C4-2B (cell line): Measurements from ENCODE around the gene TUBGCP3.
A peak's percentile ranks its signal among the peaks of the same experiment; 100 is the strongest.

Source experiments
- H3K27ac ChIP-seq: fragments of 450-650 bp; 2 replicates; pipeline ENCODE4 v1.5.1; 2017
- ZFX ChIP-seq: fragments of 450-650 bp; IDR thresholded peaks from 2 replicates; pipeline ENCODE4 v1.6.1; 2017
- TF ChIP-seq, protein P1 (sequence below): fragments of 450-650 bp; conservative IDR thresholded peaks from 2 replicates; pipeline ENCODE4 v1.5.1; 2017; ENCODE audit warnings: mild to moderate bottlenecking

TUBGCP3 gene

DNA sequence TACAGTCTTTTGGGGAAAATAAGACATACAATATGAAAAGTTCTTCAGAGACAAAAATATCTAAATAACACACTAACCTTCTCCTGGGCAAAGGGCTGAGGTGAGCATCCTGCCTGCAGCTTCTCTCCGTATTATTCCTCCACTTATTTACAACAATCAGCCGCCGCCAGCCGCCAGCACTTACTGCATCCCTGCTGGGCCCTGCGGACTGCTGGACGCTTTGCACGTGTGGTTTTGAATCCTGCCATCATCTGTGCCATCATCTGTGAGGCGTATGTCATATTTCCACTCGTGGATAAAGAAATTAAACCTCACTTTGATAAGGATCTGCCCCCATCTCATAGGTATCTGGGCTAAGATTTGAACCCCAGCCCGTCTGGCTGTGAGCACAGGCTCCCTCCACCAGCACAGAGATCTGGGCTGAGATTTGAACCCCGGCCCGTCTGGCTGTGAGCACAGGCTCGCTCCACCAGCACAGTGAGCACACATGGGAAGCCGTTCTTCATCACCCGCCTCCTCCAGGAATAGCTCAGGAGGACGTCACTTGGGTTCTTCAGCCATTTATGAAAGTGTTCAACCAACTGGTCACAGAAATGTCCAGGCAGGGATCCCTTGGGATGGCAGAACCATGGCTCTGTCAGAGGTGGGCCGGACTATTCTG, 35.2 kb upstream of the TUBGCP3 start:
- H3K27ac ChIP-seq = no peak overlapping the region
- TF ChIP-seq, protein P1, sequence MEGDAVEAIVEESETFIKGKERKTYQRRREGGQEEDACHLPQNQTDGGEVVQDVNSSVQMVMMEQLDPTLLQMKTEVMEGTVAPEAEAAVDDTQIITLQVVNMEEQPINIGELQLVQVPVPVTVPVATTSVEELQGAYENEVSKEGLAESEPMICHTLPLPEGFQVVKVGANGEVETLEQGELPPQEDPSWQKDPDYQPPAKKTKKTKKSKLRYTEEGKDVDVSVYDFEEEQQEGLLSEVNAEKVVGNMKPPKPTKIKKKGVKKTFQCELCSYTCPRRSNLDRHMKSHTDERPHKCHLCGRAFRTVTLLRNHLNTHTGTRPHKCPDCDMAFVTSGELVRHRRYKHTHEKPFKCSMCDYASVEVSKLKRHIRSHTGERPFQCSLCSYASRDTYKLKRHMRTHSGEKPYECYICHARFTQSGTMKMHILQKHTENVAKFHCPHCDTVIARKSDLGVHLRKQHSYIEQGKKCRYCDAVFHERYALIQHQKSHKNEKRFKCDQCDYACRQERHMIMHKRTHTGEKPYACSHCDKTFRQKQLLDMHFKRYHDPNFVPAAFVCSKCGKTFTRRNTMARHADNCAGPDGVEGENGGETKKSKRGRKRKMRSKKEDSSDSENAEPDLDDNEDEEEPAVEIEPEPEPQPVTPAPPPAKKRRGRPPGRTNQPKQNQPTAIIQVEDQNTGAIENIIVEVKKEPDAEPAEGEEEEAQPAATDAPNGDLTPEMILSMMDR = no peak
- TF ChIP-seq ZFX = no peak

DNA sequence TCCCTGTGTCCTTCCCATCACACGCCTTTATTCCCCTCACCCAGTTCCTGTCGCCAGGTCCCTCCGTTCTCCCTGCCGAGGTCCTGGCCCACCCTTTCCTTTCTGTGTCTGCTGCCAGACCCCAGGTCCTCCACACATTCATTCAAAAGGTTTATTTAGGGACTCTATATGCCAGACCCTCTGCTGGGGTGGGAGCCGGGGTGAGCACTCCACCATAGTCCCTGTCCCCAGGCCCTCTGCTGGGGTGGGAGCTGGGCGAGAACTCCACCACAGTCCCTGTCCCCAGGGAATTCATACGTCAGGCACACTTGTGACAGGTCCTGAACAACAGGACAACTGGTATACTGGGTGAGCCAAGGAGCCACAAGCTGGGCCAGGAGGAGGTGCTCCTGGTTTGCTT, 34.4 kb upstream of the TUBGCP3 start:
- TF ChIP-seq, protein P1 = no peak
- no peak for TF ChIP-seq ZFX
- no peak overlapping the region for H3K27ac ChIP-seq

DNA sequence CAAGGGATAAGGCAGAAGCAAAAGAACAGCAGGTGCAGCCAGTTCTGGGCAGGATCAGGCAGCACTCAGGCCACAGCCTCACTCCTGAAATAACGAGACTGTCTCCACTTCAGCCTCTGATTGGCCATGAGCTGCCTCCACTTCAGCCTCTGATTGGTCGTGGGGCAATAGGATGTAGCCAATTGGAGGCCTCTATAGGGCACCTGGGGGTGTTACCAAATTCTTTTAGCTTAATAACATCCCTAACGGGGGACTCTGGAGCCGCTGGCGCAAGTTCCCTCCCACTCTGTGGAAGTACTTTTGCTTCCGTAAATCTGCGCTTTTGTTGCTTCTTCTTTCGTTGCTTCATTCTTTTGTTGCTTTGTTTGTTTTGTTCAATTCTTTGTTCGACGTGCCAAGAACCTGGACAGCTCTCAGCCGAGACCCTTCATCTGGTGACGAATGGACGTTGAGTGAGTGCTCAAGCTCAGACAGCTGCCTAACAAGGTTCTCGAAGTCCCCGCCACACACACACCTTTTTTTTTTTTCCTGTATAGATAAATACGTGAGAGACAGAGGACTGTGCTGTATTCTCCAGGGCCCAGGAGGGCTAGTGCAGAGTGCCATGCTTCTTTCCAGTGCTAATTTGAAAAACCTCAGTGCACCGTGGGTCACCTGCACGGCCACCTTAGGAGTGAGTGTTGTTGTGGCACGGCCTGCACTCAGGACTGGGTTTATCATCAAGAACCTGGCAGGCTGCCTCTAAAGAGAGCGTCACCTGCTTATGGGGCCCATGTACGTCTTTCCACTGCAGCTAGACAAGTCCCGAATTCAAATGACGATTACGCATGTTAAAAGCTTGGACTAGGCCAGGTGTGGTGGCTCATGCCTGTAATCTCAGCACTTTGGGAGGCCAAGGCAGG, 32.0 kb upstream of the TUBGCP3 start:
- TF ChIP-seq, protein P1 = no peak
- no peak for TF ChIP-seq ZFX
- H3K27ac ChIP-seq = no peak overlapping the region

DNA sequence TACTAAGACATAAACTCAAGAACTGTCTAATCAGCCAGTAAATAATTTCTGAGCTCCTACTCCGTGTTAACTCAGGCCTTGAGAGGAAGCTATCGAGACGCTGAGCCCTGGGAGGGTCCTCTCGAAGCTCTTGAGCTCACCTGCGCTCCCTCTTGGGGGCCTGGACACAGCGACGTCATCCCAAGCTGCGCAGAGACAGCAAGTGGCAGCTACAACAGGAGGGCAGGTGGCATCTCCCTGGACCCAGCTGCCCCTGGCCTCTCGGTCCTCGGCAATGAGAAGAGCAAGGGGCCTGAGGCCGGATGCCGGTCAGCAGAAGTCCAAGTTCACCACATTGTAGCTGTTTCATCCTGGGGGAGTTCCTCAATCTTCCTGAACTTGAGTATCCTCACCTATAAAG, 30.5 kb upstream of the TUBGCP3 start:
- TF ChIP-seq, protein P1 = no peak
- no peak for TF ChIP-seq ZFX
- no peak overlapping the region for H3K27ac ChIP-seq

DNA sequence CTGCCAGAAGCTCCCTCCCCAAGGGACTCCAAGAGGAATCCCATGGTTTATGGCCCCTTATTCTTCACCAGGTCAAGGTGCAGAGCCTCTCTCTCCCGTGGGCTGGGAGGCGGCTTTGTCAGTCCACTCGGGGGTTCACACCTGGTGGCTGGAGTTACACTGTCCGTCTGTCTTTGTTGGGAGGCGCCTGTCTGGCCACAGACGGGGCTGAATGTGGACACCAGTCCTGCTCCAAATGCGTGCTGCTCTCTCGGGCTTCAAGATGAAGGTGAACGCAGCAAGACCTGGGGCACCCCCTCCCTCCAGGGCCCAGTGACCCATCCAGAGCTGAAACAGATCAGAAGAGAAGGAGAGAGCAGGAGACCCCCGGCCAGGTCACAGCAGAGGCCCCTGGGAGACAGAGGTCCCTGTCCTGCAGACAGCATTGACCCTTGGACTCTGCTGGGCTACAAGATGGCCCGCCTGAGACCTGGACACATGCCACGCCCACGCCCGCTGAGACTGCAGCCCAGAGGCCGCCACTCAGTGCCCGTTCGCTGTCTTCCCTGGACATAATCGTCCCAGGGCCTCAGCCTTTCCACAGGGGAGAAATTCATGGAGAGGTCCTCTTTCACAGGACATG, 29.9 kb upstream of the TUBGCP3 start:
- TF ChIP-seq ZFX = no peak
- TF ChIP-seq, protein P1 = no peak
- no peak overlapping the region for H3K27ac ChIP-seq

DNA sequence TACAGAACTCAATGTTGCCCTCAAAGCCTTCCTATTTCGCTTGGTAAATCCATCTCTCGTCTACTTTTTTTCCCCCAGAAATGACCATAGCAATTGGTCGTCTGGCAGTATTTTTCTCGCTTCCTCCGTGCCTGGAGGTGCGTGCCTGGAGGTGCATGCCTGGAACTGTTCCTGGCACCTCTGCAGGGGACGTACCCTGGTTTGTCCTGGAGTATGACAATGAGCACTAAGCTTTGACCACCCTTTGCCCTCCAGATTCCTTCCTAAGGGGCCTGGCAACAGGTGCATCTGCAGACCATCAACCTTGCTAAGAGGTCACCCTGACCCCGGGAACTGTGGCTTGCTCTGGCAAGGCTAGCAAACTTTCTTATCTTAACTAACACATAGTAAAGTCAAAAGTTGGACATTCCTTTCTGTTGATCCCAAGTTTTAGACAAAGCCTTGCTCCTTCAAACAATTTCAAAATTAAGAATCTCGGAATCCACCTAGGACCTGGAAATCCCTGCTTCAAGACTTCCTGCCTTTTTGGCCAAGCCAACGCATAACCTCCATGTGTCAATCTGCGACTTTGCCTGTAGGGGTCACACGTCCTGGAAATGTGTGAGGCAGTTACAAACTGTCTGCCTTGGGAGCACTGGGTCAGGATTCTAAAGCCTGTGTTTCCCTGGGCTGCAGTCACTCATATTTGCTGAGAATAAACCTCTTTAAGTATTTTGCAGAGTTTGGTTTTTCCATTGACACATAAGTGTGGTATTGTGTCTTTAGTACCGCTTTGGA, 28.8 kb upstream of the TUBGCP3 start:
- no peak for TF ChIP-seq ZFX
- TF ChIP-seq, protein P1 = peak; percentile 80
- H3K27ac ChIP-seq = no peak overlapping the region
